ENCODE data around the gene PCDHGA5.

- no peak for TF ChIP-seq CTCF (IDR thresholded peaks at IDR 0.05; ENCODE audit: low read depth, low read length)
- TF ChIP-seq POLR2A (IDR thresholded peaks at IDR 0.05; ENCODE audit: extremely low read depth, insufficient read length), result no peak
- no peak for TF ChIP-seq MAX (IDR thresholded peaks at IDR 0.05; ENCODE audit: low read depth, low read length)
Observed at GRCh38 chr5:141392429-141393198, 28.7 kb downstream of the PCDHGA5 start, which contains the start of gene PCDHGA8.

Data from NB4 (cell line).